Hepatic stellate cell (primary cell): ENCODE results near the gene FLNB.

Experiments
- DNase-seq: peaks from one replicate; pipeline ENCODE4 v3.0.0; 2011; ENCODE audit warnings: low spot score

The FLNB gene

GRCh38 chr3:58009749-58010535, 1.7 kb downstream of the FLNB start:
- DNase-seq, result no peak

DNA sequence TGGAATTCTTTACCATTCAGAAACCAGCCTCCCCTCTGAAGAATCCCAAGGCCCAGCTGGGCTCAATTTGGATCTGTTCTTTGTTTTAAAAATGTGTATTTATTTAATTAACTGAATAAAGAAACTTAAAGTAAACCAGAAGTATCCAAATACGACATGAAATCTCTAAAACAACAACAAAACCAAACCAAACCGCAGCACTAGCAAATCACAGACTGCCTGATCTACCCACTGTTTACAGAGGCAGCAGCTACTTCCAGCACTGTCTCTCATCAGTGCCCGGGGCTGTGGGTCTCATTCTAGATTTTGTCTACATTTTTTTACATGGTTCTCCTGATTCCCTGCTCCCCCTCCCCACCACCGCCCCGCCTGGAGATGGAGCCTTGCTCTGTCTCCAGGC, 2.3 kb downstream of the FLNB start:
- peak; percentile 28 for DNase-seq

DNA sequence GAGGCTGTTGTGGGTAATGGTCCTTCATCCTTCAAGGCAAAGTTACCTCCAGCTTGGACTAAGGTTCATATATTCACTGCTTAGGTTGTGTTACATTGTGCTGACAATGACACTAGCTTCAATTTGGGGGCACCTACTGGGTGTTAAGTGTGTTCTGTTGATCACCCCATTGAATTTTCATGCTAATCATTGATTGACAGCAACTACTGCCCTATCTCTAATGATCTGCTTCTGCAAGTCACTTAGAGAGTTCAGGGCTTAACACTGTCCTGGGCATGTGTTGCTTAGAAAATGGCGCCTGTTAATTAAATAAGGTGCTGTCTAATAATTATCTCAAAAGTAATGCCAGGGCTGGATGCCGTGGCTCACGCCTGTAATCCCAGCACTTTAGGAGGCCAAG, 3.4 kb downstream of the FLNB start:
- no peak for DNase-seq

GRCh38 chr3:58012302-58012701, 4.1 kb downstream of the FLNB start:
- no peak for DNase-seq

DNA sequence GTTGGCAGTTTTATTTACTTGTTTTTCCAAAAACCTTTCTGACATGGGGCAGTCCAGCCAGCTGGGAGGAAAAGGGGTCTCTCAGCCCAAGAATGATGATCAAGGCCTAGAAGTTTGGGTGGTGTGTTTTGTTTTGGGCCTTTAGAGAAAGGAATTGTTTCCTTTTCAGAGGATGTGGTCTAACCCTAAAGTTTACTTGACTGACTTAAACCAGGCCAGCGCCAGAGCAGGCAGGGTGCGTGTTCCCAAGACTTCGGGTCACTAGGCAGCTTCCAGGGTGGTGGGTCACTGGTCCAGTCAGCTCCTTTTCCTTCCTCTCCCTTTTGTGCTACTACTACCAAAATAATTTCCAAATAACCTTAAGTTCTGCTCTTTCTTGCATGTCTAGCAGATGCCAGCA, 4.9 kb downstream of the FLNB start:
- DNase-seq, result no peak

GRCh38 chr3:58013973-58014649, 5.9 kb downstream of the FLNB start:
- DNase-seq, result peak; percentile 80

DNA sequence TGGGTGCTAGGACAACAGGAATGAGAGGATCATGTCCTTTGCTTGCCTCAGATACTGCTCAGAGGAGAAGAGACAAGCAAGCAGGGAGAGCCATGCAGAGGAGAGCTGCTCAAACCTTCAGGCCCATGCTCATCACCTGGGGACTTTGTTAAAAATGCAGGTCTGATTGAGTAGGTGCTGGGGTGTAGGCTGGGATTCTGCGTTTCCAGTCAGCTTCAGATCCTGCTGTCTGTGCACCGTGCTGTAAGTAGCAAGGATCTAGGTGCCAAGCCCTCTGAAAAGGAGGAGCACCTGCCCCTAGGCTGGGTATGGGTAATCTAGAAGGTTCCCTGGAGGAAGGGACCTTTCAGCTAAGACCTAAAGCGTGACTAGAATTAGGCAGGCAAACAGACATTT, 7.3 kb downstream of the FLNB start:
- no peak for DNase-seq

DNA sequence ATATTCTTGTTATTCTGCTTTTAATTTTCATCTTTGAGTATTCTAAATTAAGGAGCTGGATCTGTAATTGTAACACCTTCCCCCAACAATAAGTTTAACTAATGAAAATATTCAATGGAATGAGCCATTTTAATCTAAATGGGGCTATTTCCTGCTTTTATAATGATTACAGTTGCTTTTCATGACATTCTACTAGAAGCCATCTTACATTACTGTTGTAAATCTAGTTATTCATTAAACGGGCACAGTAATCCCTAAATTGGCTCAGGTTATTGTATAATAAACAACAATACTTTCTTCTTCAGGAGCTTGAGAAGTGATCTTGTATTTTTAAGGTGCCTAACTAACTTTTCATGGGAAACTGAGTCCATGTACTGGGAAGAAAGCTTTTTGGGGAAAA, 8.5 kb downstream of the FLNB start:
- no peak for DNase-seq

- DNase-seq, result no peak
Measured at GRCh38 chr3:58018892-58019742, 10.9 kb downstream of the FLNB start.

GRCh38 chr3:58020783-58021071, 12.5 kb downstream of the FLNB start:
- DNase-seq, result no peak

- no peak for DNase-seq
Measured at GRCh38 chr3:58021072-58021959, 13.1 kb downstream of the FLNB start.

GRCh38 chr3:58021962-58022361, 13.7 kb downstream of the FLNB start:
- no peak for DNase-seq

- DNase-seq, result no peak
Measured at GRCh38 chr3:58022490-58022889, 14.3 kb downstream of the FLNB start.

- DNase-seq, result no peak
Measured at GRCh38 chr3:58023531-58023930, 15.3 kb downstream of the FLNB start.

GRCh38 chr3:58025406-58025805, 17.2 kb downstream of the FLNB start:
- DNase-seq, result no peak

DNA sequence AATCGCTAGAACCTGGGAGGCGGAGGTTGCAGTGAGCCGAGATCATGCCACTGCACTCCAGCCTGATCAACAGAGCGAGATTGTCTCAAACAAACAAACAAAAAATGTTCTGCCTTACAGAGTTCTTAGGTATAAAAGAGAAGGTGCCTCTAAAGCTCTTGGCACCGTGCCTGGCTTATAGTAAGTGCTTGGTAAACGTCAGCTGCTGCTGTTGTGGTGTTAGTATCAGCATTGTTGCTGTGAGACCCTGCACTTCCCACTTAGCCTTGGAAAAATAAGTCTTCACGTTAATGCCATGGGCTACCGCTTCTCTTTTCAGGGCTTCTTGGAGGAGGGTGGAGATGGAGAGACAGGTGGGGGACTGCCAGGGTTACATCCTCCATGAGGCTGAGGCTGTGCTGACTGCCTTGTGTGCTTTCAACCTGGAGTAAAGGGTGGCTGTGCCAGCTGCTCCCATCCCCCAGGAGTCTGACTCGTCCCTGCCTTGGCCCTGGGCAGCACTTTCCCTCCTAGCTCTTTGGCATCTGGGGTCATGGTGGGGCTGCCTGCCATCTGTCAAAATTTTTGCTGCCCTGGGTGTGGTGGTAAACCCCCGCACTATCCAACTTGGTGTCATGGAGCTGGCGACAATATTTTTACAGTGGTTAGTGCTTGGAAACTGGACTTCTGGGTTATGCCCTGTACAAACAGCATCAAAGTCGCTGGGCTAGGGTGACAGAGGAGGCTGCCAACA, 17.8 kb downstream of the FLNB start:
- no peak for DNase-seq

GRCh38 chr3:58026598-58026997, 18.4 kb downstream of the FLNB start:
- DNase-seq, result no peak

DNA sequence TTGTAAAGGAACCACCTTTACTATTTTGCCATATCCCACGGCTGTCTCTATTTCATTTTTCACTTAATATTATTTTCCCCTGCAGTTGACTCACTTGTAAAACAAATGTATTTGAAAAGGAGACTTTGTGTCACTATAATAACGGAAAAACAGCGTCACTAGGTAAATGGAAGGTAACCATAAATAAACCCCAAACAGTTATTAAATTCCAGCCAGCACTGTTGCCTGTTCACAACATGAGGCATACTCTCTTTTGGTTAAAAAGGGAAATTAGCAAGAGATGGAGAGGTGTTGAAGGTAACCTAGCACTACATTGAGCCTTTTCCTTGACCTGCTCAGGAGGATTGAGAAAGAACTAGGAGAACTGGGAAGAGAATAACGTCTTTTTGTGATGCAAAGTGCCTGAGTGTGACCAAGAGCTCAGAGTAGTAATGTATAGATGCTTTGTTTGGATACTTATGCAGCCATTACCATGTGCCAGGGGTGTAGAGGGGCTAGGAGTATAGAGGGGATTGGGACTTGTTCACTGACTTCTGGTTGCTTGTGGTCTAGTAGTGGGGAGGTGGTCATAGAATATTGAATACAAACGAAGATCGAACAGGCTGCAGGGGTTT, 19.6 kb downstream of the FLNB start:
- no peak for DNase-seq

DNA sequence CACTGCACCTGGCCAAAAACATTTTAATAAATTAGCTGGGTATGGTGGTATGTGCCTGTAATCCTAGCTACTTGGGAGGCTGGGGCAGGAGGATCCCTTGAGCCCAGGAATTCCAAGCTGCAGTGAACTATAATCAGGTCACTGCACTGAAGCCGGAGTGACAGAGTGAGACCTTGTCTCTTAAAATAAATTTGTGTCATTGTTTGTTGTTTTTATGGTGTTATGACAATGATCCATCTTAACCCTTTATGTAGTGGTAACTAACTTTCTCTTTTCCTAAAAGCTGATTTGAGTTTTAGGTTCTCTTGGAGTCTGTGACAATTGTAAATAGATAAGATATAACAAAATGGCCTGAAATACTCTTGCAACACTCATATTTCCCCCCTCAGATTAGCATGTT, 20.7 kb downstream of the FLNB start:
- no peak for DNase-seq

GRCh38 chr3:58029842-58030584, 21.8 kb downstream of the FLNB start:
- no peak for DNase-seq
